GM19239 (cell line): ENCODE measurements around the gene NUDCD3.

Experiments used
- DNase-seq: peaks from one replicate; pipeline ENCODE4 v3.0.0; 2011; ENCODE audit warnings: low spot score; ENCODE audit not compliant: insufficient read length
- FAIRE-seq: peaks from 2 replicates; lab custom pipeline; 2011; peaks lifted over from hg19 to GRCh38; lab: Jason Lieb, UNC

The NUDCD3 gene

DNA sequence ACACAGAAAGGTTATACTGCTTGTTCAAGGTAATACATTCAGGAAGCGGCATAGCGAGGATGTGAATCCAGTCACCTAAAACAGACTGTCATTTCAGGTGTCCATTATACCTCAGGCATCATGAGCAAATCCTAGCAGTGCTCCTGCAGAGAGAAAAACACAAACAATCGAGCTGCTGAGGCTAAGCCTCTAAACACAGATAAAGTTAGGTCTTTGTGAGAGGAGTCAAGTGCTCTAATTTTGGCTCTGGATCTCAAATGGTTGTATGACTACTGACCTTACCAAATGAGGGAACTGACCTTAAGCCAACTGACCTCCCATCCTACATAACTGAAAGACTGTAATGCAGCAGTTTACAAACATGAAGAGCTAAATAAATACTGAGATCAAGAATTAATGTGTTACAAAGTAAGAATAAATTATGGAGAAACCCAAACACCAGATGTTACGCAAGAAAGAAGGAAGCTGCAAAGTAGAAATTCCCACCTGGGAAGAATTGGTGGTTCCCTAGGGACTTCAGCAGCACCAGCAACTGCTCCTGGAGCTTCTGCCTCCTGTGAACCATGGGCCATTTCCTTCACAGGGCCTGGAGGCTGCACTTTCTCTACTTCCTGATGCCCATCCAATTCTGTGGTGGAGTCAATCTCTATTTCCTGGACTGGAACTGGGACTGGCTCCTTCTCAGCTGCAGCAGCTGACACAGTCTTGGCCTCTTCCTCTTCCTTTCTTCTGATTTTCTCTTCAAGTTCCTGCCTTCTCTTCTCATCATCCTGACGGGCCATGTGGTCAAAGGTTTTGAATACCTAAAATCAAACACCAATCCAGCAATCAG, 5.8 kb downstream of the NUDCD3 start:
- FAIRE-seq (no peak), DNase-seq (no peak)

GRCh38 chr7:44482502-44483485, 7.7 kb downstream of the NUDCD3 start:
- DNase-seq (no peak), FAIRE-seq (no peak)

DNA sequence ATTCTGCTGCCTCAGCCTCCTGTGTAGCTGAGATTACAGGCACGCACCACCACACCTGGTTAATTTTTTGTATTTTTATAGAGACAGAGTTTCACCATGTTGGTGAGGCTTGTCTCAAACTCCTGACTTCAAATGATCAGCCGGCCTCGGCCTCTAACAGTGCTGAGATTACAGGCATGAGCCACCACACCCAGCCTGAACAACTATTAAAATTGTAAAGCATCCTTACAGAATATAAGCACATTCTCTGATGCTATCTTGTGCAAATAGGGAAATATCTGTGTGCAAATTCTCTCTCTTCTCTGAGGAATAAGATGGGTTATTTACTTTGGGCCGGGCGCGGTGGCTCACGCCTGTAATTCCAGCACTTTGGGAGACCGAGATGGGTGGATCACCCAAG, 12.5 kb downstream of the NUDCD3 start:
- FAIRE-seq (no peak), DNase-seq (no peak)

- FAIRE-seq (peak; percentile 80), DNase-seq (peak; percentile 27)
These were observed 13.2 kb downstream of the NUDCD3 start for GRCh38 chr7:44477063-44477830.

GRCh38 chr7:44476313-44476712, 14.1 kb downstream of the NUDCD3 start:
- FAIRE-seq (no peak), DNase-seq (no peak)

- DNase-seq (no peak), FAIRE-seq (no peak)
These were observed 17.2 kb downstream of the NUDCD3 start for GRCh38 chr7:44473295-44473694.

GRCh38 chr7:44472843-44473242, 17.6 kb downstream of the NUDCD3 start:
- DNase-seq (no peak), FAIRE-seq (no peak)

GRCh38 chr7:44471850-44472249, 18.6 kb downstream of the NUDCD3 start:
- FAIRE-seq (no peak), DNase-seq (no peak)

DNA sequence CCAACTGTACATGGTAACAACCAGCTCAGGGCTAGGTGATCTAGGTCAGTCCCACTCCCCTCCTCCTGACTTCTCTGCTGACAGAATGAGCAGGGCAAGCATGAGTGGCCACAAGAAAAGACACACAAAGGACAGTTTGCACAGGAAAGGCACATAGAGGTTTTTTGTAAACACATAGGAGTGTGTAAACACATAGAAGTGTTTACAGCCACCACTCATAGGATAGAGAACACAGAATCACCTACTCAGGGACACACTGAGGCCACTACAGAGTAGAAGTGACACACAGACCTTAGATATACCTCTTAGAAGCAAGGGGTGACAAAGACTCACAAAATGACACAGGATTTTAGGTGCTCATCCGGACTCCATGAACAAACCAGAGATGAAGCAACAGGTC, 19.0 kb downstream of the NUDCD3 start:
- DNase-seq (no peak), FAIRE-seq (no peak)

- FAIRE-seq (no peak), DNase-seq (no peak)
These were observed 19.7 kb downstream of the NUDCD3 start for GRCh38 chr7:44470628-44471245.

- FAIRE-seq (no peak), DNase-seq (no peak)
These were observed 20.4 kb downstream of the NUDCD3 start for GRCh38 chr7:44470135-44470479.

DNA sequence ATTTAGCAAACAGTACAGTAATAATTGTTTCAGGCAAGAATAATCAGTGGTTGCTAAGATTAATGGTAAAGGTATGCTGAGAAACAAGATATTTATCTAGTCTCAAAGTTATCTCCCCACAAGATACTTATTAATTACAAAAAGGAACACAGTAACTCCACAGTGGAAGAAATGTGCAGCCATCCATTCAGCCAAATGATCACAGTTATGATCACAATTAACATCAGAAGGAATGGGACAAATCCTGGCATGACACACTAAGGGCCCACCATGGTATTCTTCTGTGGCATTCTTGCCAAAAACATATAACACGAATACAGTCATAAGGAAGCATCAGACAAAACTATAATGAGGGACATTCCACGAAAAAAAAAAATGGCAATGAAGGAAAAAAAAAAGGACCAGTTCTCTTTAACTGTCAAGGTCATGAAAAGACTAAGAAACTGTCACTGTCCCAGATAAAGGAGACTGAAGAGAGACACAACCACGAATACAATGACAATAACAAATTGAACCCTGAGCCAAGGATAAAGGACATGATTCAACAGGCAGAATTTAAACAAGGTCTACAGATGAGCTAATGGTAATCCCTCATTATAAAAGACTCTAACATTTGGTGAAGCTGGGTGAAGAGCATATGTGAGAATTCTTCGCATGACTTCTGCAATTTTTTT, 20.9 kb downstream of the NUDCD3 start:
- FAIRE-seq = no peak
- DNase-seq = no peak

GRCh38 chr7:44467217-44467548, 23.3 kb downstream of the NUDCD3 start:
- no peak for FAIRE-seq

GRCh38 chr7:44466300-44467216, 23.9 kb downstream of the NUDCD3 start:
- no peak for FAIRE-seq

More at GRCh38 chr7:44467217-44467548, 23.3 kb downstream of the NUDCD3 start:
- DNase-seq = no peak

GRCh38 chr7:44465490-44465889, 25.0 kb downstream of the NUDCD3 start:
- FAIRE-seq (no peak), DNase-seq (no peak)

More at GRCh38 chr7:44466300-44467216, 23.9 kb downstream of the NUDCD3 start:
- DNase-seq = no peak

- FAIRE-seq (peak; percentile 80), DNase-seq (no peak)
These were observed 27.2 kb downstream of the NUDCD3 start for GRCh38 chr7:44463169-44463808.

DNA sequence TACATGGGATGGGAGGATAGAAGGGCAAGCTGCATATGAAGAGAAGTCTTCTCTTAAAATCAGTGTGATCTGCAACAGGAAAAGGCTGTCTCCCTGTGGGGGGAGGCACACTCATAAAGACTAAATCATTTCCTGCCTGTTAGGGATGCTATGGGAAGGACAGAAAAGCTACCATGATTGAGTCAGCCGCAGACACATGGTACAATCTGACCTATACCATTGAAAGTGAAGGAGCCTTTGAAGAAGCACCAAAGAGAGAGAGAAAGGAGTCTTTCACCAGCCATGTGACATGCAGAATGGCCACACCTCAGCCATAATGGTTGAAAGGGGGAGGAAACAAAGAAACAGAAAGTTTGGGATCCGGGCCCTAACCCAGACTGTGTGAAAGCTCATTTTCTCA, 29.1 kb downstream of the NUDCD3 start:
- FAIRE-seq = peak; percentile 88
- no peak for DNase-seq

- peak; percentile 92 for FAIRE-seq
- peak; percentile 44 for DNase-seq
These were observed 30.1 kb downstream of the NUDCD3 start for GRCh38 chr7:44460325-44460724.
